Nephron (organoid): ENCODE results near the gene SLC15A5.
A peak's percentile ranks its signal among the peaks of the same experiment; 100 is the strongest.

Experiments
- H3K27ac Mint-ChIP-seq, 3 experiments: 2 replicates each; pipeline ENCODE4 v1.8.0; 2020; ENCODE audit warnings: mixed read lengths in 3 of 3, mild to moderate bottlenecking in 2 of 3, moderate library complexity in 1 of 3
- H3K27me3 Mint-ChIP-seq: 2 replicates; pipeline ENCODE4 v1.8.0; 2021; ENCODE audit warnings: low read depth, mild to moderate bottlenecking, moderate library complexity, mixed read lengths
- H3K36me3 Mint-ChIP-seq: 2 replicates; pipeline ENCODE4 v1.8.0; 2020; ENCODE audit warnings: low read depth, mixed read lengths
- H3K4me1 Mint-ChIP-seq: 2 replicates; pipeline ENCODE4 v1.8.0; 2020; ENCODE audit warnings: mixed read lengths
- H3K4me3 Mint-ChIP-seq, 3 experiments: 2 replicates each; pipeline ENCODE4 v1.8.0; 2020; ENCODE audit warnings: mild to moderate bottlenecking in 3 of 3, mixed read lengths in 3 of 3, moderate library complexity in 2 of 3
- H3K9me3 Mint-ChIP-seq: 2 replicates; pipeline ENCODE4 v1.8.0; 2020; ENCODE audit warnings: mixed read lengths
- TF ChIP-seq, protein P1 (sequence below), 3 experiments: fragments of 200-600 bp; sonication (generic); IDR thresholded peaks; one replicate each; pipeline ENCODE4 v1.5.0; 2021; ENCODE audit warnings: antibody characterized with exemption in 3 of 3; ENCODE audit not compliant: unreplicated experiment in 3 of 3

The SLC15A5 gene

DNA sequence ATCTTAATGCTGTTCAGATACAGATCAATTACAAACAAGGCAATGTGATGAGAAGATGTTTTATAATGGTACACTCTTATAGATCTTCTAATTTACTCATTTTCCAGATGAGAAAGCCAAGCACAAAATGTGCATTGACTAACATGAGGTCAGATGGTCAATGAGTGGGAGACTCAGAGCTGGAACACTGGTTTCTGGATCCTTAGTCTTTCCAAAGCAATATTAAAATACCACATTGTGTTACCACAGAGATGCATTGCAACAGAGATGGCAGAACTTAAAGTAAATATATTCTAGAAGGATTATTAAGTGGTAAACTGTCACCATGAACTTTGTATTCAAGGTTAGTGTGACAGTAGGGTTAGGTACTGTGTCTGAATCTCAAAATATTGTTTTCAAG, 113.6 kb downstream of the SLC15A5 start:
- peaks cover 20% of the 10 kb centered on the region for H3K4me1 Mint-ChIP-seq

DNA sequence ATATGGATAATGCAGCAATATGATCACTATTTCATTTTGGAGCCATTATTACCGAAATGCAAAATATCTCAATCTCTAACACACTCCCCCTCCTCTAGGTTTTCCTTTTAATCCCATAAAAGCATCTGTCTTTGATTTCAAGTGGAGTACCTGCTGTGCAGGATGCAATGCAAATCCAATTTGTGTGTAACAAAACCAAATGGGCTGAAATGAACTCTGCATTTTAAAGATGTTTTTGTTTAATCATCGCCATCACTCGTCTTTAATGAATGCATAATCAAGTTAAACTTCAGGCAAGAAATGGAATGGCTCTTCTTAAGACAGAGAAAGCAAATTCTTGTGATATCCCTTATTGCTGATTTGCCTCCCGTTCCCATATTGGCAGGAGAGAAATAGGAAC, 114.3 kb downstream of the SLC15A5 start:
- Mint-ChIP-seq H3K4me3 (no peak overlapping the region), H3K36me3 (no peaks in the 10 kb centered on the region), H3K9me3 (no peaks in the 10 kb centered on the region), H3K27me3 (no peaks in the 10 kb centered on the region), H3K27ac (no peak overlapping the region), H3K4me1 (peaks cover 28% of the 10 kb centered on the region)
- TF ChIP-seq, protein P1, sequence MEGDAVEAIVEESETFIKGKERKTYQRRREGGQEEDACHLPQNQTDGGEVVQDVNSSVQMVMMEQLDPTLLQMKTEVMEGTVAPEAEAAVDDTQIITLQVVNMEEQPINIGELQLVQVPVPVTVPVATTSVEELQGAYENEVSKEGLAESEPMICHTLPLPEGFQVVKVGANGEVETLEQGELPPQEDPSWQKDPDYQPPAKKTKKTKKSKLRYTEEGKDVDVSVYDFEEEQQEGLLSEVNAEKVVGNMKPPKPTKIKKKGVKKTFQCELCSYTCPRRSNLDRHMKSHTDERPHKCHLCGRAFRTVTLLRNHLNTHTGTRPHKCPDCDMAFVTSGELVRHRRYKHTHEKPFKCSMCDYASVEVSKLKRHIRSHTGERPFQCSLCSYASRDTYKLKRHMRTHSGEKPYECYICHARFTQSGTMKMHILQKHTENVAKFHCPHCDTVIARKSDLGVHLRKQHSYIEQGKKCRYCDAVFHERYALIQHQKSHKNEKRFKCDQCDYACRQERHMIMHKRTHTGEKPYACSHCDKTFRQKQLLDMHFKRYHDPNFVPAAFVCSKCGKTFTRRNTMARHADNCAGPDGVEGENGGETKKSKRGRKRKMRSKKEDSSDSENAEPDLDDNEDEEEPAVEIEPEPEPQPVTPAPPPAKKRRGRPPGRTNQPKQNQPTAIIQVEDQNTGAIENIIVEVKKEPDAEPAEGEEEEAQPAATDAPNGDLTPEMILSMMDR (IDR thresholded peaks at IDR 0.05; ENCODE audit: unreplicated experiment in 3 of 3), result no peak

More for the DNA sequence above, 113.6 kb downstream of the SLC15A5 start:
- no peak overlapping the region for H3K4me3 Mint-ChIP-seq
- no peak overlapping the region for H3K27ac Mint-ChIP-seq
- TF ChIP-seq, protein P1 (IDR thresholded peaks at IDR 0.05; ENCODE audit: unreplicated experiment in 3 of 3), result no peak
- no peaks in the 10 kb centered on the region for H3K9me3 Mint-ChIP-seq
- H3K36me3 Mint-ChIP-seq, result no peaks in the 10 kb centered on the region
- H3K27me3 Mint-ChIP-seq, result no peaks in the 10 kb centered on the region

DNA sequence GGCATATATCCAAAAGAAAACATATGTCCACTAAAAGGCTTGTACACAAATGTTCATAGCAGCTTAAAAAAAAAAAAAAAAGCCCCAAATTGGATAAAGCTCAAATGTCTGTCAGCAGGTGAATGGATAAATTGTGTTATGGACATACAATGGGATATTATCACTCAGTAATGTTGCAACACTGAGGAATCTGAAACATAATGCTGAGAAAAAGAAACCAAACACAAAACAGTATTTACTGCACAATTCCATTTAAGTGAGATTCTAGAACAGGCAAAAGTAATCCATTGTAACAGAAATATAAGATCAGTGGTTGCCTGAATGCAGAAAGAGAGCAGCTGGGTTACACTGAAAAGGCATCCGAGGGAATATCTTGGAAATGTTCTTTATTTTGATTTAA, 117.9 kb downstream of the SLC15A5 start:
- Mint-ChIP-seq H3K4me1 (peaks cover 37% of the 10 kb centered on the region), H3K36me3 (no peaks in the 10 kb centered on the region), H3K27me3 (no peaks in the 10 kb centered on the region), H3K4me3 (no peak overlapping the region), H3K27ac (peak overlapping the region in 1 of 3 experiments; percentile 28), H3K9me3 (no peaks in the 10 kb centered on the region)
- TF ChIP-seq, protein P1 (IDR thresholded peaks at IDR 0.05; ENCODE audit: unreplicated experiment in 3 of 3), result no peak

DNA sequence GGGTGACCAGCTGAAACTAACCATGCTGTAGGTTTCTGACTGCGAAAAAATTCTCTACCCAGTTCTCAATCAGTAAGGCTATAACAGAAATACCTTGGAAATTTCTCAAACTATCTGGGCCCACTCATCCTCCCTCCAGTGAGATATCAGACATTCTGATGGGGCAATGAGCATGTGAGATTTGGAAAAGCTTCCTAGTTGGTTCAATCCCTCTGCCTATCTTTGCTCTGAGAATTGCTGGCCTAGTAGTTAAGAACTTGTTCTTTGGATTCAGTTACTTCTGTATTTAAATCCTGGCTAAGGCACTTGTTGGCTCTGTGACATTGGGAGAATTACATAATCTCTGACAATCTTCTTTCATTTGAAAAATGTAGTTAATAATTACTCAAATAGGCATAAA, 119.4 kb downstream of the SLC15A5 start:
- peak overlapping the region in 2 of 3 experiments; percentile 24 to 58 for H3K27ac Mint-ChIP-seq
- peaks cover 28% of the 10 kb centered on the region for H3K4me1 Mint-ChIP-seq
- H3K27me3 Mint-ChIP-seq, result no peaks in the 10 kb centered on the region
- no peaks in the 10 kb centered on the region for H3K9me3 Mint-ChIP-seq
- H3K36me3 Mint-ChIP-seq, result no peaks in the 10 kb centered on the region
- H3K4me3 Mint-ChIP-seq, result no peak overlapping the region
- TF ChIP-seq, protein P1 (IDR thresholded peaks at IDR 0.05; ENCODE audit: unreplicated experiment in 3 of 3), result no peak

DNA sequence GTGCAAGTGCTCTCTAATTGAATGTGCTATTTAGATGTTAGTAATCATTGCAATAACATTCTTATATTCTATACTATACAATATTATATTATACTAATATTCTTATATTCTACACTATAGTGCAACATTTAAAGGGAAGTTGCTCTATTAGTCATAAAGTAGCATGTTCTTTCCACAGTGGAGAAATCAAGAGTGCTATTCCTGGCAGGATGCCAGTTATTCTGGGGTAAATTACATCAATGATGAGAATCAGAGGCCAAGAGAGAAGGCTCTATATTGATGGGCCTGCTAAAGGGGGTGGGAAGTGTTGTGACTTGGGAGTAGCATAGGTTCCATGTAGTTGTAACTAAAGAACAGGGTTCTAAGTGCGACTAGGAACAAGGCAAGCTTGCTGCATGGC, 121.5 kb downstream of the SLC15A5 start:
- TF ChIP-seq, protein P1 (IDR thresholded peaks at IDR 0.05; ENCODE audit: unreplicated experiment in 3 of 3), result no peak
- H3K9me3 Mint-ChIP-seq, result no peaks in the 10 kb centered on the region
- H3K27me3 Mint-ChIP-seq, result no peaks in the 10 kb centered on the region
- H3K4me1 Mint-ChIP-seq, result peaks cover 41% of the 10 kb centered on the region
- H3K36me3 Mint-ChIP-seq, result no peaks in the 10 kb centered on the region
- H3K27ac Mint-ChIP-seq, result no peak overlapping the region
- H3K4me3 Mint-ChIP-seq, result no peak overlapping the region

DNA sequence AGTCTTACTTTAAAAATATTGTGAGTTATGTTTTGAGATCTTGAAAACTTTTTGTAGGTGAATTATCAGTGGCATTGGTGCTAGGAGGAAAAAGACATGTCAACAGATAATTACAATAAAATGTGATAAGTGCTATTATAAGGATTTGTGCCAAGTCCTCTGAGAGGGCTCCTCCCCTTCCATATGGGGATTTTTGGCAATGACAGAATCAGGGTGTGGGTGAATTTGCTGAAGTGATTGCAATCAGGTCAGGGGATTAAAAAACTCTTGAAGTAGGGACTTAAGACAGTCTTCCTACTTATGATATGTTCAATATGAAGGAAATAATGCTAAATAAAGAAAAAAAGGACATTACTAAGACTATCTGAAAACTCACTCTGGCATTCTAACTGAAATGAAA, 122.5 kb downstream of the SLC15A5 start:
- H3K27me3 Mint-ChIP-seq, result no peaks in the 10 kb centered on the region
- H3K4me1 Mint-ChIP-seq, result peaks cover 41% of the 10 kb centered on the region
- no peak overlapping the region for H3K4me3 Mint-ChIP-seq
- no peaks in the 10 kb centered on the region for H3K36me3 Mint-ChIP-seq
- TF ChIP-seq, protein P1 (IDR thresholded peaks at IDR 0.05; ENCODE audit: unreplicated experiment in 3 of 3), result no peak
- H3K27ac Mint-ChIP-seq, result no peak overlapping the region
- no peaks in the 10 kb centered on the region for H3K9me3 Mint-ChIP-seq
